ENCODE measurements around the gene EFNA5. TPM values are rescaled to one million over a fixed set of nuclear protein-coding genes. Genes with fewer than 3 reads are reported as not detected.

EFNA5 gene
- total and polyA plus RNA-seq, 10 of the 15 experiments (the other 5 are each of a cell fraction or from before 2014, with no cell fraction given), result 0.19 to 12.6 (median 3.9) TPM

DNA sequence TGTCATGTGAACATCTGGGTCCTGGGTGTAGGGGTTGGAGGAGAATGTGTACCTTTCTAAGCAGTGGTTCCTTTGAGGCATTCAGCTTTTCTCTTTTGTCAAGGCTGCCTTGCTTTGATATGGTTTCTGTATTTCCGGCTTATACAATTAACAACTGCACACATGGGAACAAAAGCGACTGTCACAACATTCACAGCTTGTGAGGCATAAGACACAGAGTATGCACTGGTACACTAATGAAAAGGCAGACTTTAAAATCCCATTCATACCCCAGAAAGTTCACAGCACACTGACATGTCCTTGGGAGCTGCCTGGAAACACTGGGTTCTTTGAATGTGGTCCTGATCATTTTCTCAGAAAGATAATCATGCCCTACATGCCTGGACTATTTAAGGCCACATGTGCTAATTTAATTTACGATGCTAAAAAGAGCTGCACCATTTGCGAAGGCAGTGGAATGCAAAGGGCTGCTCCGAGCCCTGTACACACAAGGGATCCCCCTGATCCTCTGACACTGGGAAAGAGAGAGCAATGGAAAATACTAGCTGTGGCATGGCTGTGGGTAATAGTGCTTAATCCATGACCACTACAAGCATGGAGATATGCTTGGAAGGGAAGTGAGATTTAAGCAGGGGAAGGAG is 131.8 kb downstream of the EFNA5 start:
- no peaks in the 10 kb centered on the region for H3K27me3 ChIP-seq (replicated peaks in 1 of 2; ENCODE audit: control insufficient read depth in 2 of 2, insufficient read depth in 2 of 2, low read length in 1 of 2)
- no peaks in the 10 kb centered on the region for H3K36me3 ChIP-seq (ENCODE audit: control insufficient read depth in 2 of 2, insufficient read depth in 2 of 2, low read length in 1 of 2)
- SMC1A ChIA-PET (ENCODE audit: uncharacterized antibody, unreplicated experiment), result interaction anchor here (0.8 to 4.1 kb wide), 20 partner anchors 15 to 174 kb away, joined by 3 to 27 read pairs (median 4); no protein-coding TSS in a partner anchor
- intact Hi-C loops (cut with micrococcal nuclease; ENCODE audit: unreplicated experiment) (no loop called here), in situ Hi-C loops (cut with MboI) (no loop called here)
- peaks cover 14% of the 10 kb centered on the region for H3K79me2 ChIP-seq (ENCODE audit: control insufficient read depth, insufficient read depth, low read length)
- DNase-seq (ENCODE audit: low read depth, low spot score) (no peak), ATAC-seq (peak; percentile 24; the same call in 2 of the 3 replicates), FAIRE-seq (no peak)
- CTCF ChIA-PET, result interaction anchor here (0.6 to 3.6 kb wide), 17 partner anchors 8 to 722 kb away, joined by 3 to 34 read pairs (median 4); no protein-coding TSS in a partner anchor
- no peak overlapping the region for H3K4me2 ChIP-seq (ENCODE audit: control insufficient read depth, insufficient read depth)
- H3K9me3 ChIP-seq (replicated peaks; ENCODE audit: control insufficient read depth, insufficient read depth, low read length), result no peaks in the 10 kb centered on the region
- POLR2A ChIA-PET, result interaction anchor here (0.9 kb wide), 1 partner anchor 26 kb away, joined by 4 read pairs; no protein-coding TSS in a partner anchor
- no peak overlapping the region for H3K27ac ChIP-seq (ENCODE audit: control insufficient read depth, insufficient read depth)
- no peak overlapping the region for H3K4me3 ChIP-seq
- H2AFZ ChIP-seq (ENCODE audit: control insufficient read depth, low read depth, low read length), result no peak overlapping the region
- RAD21 ChIA-PET (ENCODE audit: unreplicated experiment), result interaction anchor here (0.8 to 4.8 kb wide), 8 partner anchors 10 to 135 kb away, joined by 3 to 40 read pairs (median 4); no protein-coding TSS in a partner anchor
- no peaks in the 10 kb centered on the region for H4K20me1 ChIP-seq (ENCODE audit: control insufficient read depth, insufficient read depth)
- no TSS peak for BruUV-seq (replicated peaks)
- 63% methylated on average over 5 of the region's 5 CpGs for WGBS (ENCODE audit: insufficient coverage, insufficient replicate concordance, low lambda C conversion rate, missing lambda C conversion rate)
- H3K9ac ChIP-seq (ENCODE audit: control insufficient read depth, insufficient read depth, low read length), result no peak overlapping the region
- H3K4me1 ChIP-seq (ENCODE audit: control insufficient read depth, insufficient read depth, low read length), result peaks cover 3% of the 10 kb centered on the region; the same call in 1 of the 2 replicates
- TF ChIP-seq HDGF (IDR thresholded peaks at IDR 0.05) (no peak), TCF7 (IDR thresholded peaks at IDR 0.05; ENCODE audit: borderline replicate concordance) (no peak), SREBF1 (IDR thresholded peaks at IDR 0.05; ENCODE audit: low read length) (no peak), PML (IDR thresholded peaks at IDR 0.05; ENCODE audit: low read length) (no peak), ZNF274 (IDR thresholded peaks at IDR 0.05; ENCODE audit: insufficient read depth, insufficient read length) (no peak), POLR2A (IDR thresholded peaks at IDR 0.05; ENCODE audit: low read depth, low read length) (no peak), SMAD5 (IDR thresholded peaks at IDR 0.05; ENCODE audit: low read depth) (no peak)
- TF ChIP-seq, protein P1, sequence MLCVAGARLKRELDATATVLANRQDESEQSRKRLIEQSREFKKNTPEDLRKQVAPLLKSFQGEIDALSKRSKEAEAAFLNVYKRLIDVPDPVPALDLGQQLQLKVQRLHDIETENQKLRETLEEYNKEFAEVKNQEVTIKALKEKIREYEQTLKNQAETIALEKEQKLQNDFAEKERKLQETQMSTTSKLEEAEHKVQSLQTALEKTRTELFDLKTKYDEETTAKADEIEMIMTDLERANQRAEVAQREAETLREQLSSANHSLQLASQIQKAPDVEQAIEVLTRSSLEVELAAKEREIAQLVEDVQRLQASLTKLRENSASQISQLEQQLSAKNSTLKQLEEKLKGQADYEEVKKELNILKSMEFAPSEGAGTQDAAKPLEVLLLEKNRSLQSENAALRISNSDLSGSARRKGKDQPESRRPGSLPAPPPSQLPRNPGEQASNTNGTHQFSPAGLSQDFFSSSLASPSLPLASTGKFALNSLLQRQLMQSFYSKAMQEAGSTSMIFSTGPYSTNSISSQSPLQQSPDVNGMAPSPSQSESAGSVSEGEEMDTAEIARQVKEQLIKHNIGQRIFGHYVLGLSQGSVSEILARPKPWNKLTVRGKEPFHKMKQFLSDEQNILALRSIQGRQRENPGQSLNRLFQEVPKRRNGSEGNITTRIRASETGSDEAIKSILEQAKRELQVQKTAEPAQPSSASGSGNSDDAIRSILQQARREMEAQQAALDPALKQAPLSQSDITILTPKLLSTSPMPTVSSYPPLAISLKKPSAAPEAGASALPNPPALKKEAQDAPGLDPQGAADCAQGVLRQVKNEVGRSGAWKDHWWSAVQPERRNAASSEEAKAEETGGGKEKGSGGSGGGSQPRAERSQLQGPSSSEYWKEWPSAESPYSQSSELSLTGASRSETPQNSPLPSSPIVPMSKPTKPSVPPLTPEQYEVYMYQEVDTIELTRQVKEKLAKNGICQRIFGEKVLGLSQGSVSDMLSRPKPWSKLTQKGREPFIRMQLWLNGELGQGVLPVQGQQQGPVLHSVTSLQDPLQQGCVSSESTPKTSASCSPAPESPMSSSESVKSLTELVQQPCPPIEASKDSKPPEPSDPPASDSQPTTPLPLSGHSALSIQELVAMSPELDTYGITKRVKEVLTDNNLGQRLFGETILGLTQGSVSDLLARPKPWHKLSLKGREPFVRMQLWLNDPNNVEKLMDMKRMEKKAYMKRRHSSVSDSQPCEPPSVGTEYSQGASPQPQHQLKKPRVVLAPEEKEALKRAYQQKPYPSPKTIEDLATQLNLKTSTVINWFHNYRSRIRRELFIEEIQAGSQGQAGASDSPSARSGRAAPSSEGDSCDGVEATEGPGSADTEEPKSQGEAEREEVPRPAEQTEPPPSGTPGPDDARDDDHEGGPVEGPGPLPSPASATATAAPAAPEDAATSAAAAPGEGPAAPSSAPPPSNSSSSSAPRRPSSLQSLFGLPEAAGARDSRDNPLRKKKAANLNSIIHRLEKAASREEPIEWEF (IDR thresholded peaks at IDR 0.05; ENCODE audit: insufficient replicate concordance, low read depth, low read length), result no peak
- TF ChIP-seq, protein P2, sequence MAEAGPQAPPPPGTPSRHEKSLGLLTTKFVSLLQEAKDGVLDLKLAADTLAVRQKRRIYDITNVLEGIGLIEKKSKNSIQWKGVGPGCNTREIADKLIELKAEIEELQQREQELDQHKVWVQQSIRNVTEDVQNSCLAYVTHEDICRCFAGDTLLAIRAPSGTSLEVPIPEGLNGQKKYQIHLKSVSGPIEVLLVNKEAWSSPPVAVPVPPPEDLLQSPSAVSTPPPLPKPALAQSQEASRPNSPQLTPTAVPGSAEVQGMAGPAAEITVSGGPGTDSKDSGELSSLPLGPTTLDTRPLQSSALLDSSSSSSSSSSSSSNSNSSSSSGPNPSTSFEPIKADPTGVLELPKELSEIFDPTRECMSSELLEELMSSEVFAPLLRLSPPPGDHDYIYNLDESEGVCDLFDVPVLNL (IDR thresholded peaks at IDR 0.05; ENCODE audit: low read depth, low read length), result no peak
- TF ChIP-seq, protein P3, sequence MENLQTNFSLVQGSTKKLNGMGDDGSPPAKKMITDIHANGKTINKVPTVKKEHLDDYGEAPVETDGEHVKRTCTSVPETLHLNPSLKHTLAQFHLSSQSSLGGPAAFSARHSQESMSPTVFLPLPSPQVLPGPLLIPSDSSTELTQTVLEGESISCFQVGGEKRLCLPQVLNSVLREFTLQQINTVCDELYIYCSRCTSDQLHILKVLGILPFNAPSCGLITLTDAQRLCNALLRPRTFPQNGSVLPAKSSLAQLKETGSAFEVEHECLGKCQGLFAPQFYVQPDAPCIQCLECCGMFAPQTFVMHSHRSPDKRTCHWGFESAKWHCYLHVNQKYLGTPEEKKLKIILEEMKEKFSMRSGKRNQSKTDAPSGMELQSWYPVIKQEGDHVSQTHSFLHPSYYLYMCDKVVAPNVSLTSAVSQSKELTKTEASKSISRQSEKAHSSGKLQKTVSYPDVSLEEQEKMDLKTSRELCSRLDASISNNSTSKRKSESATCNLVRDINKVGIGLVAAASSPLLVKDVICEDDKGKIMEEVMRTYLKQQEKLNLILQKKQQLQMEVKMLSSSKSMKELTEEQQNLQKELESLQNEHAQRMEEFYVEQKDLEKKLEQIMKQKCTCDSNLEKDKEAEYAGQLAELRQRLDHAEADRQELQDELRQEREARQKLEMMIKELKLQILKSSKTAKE (IDR thresholded peaks at IDR 0.05; ENCODE audit: low read depth, poor library complexity, severe bottlenecking), result no peak
- TF ChIP-seq, protein P4, sequence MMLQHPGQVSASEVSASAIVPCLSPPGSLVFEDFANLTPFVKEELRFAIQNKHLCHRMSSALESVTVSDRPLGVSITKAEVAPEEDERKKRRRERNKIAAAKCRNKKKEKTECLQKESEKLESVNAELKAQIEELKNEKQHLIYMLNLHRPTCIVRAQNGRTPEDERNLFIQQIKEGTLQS (IDR thresholded peaks at IDR 0.05; ENCODE audit: borderline replicate concordance, extremely low read depth, low read depth, low read length), result no peak
- TF ChIP-seq, protein P5, sequence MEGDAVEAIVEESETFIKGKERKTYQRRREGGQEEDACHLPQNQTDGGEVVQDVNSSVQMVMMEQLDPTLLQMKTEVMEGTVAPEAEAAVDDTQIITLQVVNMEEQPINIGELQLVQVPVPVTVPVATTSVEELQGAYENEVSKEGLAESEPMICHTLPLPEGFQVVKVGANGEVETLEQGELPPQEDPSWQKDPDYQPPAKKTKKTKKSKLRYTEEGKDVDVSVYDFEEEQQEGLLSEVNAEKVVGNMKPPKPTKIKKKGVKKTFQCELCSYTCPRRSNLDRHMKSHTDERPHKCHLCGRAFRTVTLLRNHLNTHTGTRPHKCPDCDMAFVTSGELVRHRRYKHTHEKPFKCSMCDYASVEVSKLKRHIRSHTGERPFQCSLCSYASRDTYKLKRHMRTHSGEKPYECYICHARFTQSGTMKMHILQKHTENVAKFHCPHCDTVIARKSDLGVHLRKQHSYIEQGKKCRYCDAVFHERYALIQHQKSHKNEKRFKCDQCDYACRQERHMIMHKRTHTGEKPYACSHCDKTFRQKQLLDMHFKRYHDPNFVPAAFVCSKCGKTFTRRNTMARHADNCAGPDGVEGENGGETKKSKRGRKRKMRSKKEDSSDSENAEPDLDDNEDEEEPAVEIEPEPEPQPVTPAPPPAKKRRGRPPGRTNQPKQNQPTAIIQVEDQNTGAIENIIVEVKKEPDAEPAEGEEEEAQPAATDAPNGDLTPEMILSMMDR (IDR thresholded peaks at IDR 0.05 in 2 of 3, conservative IDR thresholded peaks at IDR 0.05 in 1 of 3; ENCODE audit: control insufficient read depth in 2 of 3, extremely low read depth in 1 of 3, insufficient read depth in 1 of 3, low read depth in 3 of 3, low read length in 3 of 3), result no peak
